Measurements from ENCODE around the gene PNPO. TPM values are rescaled to one million over a fixed set of nuclear protein-coding genes. Genes with fewer than 3 reads are reported as not detected.

PNPO gene
- polyA plus RNA-seq, 1 donor (not counting 4 experiments of a cell fraction or from before 2014, with no cell fraction given): 35.5 TPM

DNA sequence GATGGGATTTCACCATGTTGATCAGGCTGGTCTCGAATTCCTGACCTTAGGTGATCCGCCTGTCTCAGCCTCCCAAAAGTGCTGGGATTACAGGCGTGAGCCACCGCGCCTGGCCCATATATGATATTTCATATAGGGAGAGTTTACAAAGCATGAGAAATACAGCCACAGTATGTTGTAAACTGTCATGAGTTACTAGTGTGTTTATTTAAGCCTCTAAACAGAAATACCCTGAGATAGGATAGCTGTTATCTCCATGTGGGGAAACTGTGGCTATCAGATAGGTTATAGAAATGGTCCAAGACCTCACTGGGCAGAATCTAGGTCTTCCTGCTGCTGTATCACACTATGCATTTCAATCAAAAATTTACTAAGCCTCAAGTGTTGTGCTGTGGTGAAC, 27.5 kb downstream of the PNPO start:
- no peak overlapping the region for H3K27ac ChIP-seq (ENCODE audit: control insufficient read depth, insufficient read depth, low read length)
- DNase-seq (ENCODE audit: low read depth, low spot score): no peak
- FAIRE-seq: no peak
- H3K9ac ChIP-seq (ENCODE audit: control insufficient read depth, extremely low read depth, insufficient read depth, low read length): no peak overlapping the region
- no peak for TF ChIP-seq EZH2 (IDR thresholded peaks at IDR 0.05; ENCODE audit: low read length)
- TF ChIP-seq, protein P1, sequence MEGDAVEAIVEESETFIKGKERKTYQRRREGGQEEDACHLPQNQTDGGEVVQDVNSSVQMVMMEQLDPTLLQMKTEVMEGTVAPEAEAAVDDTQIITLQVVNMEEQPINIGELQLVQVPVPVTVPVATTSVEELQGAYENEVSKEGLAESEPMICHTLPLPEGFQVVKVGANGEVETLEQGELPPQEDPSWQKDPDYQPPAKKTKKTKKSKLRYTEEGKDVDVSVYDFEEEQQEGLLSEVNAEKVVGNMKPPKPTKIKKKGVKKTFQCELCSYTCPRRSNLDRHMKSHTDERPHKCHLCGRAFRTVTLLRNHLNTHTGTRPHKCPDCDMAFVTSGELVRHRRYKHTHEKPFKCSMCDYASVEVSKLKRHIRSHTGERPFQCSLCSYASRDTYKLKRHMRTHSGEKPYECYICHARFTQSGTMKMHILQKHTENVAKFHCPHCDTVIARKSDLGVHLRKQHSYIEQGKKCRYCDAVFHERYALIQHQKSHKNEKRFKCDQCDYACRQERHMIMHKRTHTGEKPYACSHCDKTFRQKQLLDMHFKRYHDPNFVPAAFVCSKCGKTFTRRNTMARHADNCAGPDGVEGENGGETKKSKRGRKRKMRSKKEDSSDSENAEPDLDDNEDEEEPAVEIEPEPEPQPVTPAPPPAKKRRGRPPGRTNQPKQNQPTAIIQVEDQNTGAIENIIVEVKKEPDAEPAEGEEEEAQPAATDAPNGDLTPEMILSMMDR (optimal IDR thresholded peaks at IDR 0.05 in 1 of 3, IDR thresholded peaks at IDR 0.05 in 1 of 3, conservative IDR thresholded peaks at IDR 0.05 in 1 of 3; ENCODE audit: extremely low read depth in 1 of 3, insufficient read depth in 2 of 3, low read length in 3 of 3): no peak
- H3K9me1 ChIP-seq (ENCODE audit: control insufficient read depth, extremely low read depth, insufficient read depth, low read length): no peaks in the 10 kb centered on the region
- H3K4me2 ChIP-seq (ENCODE audit: control insufficient read depth, extremely low read depth, insufficient read depth, low read depth, low read length): no peak overlapping the region
- H4K20me1 ChIP-seq (ENCODE audit: control insufficient read depth, extremely low read depth, insufficient read depth, low read length): no peaks in the 10 kb centered on the region
- H3K79me2 ChIP-seq (ENCODE audit: control insufficient read depth, insufficient read depth, low read length): peaks cover 10% of the 10 kb centered on the region
- H3K27me3 ChIP-seq (ENCODE audit: control insufficient read depth, extremely low read depth, insufficient read depth, low read length): no peaks in the 10 kb centered on the region
- dilution Hi-C loops (cut with MboI; ENCODE audit: extremely low pct_ligation_motif_present, low sequenced_read_pairs): no loop called here
- no peak overlapping the region for H2AFZ ChIP-seq (ENCODE audit: control insufficient read depth, low read length)
- no peak overlapping the region for H3K4me3 ChIP-seq (ENCODE audit: control insufficient read depth in 2 of 3, extremely low read depth in 1 of 3, insufficient read depth in 2 of 3, low read depth in 1 of 3, low read length in 3 of 3)
- H3K4me1 ChIP-seq (ENCODE audit: control insufficient read depth, extremely low read depth, insufficient read depth, low read length): peaks cover 27% of the 10 kb centered on the region
- no peaks in the 10 kb centered on the region for H3K9me3 ChIP-seq (ENCODE audit: control insufficient read depth, low read depth, low read length)
- H3K36me3 ChIP-seq (ENCODE audit: control insufficient read depth in 2 of 2, extremely low read depth in 1 of 2, insufficient read depth in 2 of 2, low read length in 2 of 2): peaks cover 0 to 2% of the 10 kb centered on the region in 2 experiments

DNA sequence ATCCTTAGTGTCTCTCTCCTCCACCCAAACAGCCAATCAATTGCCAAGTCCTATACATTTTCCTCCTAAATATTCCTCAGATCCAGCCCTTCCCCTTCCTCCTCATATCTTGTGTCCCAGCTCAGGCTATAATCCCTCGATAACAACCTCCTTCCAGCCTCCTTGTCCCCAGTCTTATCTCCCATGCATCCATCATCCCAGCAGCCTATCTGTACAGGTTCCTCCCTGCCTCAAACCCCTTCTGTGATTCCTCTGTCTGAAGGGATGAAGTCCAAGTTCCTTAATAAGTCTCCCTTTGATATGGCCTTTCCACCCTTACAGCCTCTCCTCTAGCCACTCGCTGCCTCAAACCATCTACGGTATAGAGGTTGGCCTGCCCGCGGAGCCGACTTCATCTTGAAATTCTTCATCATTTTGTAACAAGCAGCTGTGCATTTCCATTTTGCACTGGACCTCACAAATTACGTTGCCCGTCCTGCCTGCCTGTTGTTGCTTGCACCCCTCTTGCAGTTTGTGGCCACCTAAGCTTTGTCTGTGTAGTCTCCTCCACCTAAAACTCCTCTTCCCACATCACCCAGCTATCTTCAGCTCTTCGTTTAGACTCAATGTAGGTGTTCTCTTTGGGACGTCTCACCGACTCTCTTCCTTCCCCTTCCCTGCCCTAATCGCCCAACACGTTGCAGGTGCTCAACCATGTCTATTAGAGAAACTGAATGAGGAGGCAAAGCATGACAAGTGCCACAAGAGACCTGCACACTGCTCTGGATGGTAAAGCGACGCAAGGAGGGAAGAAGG, 28.8 kb downstream of the PNPO start:
- no peaks in the 10 kb centered on the region for H4K20me1 ChIP-seq (ENCODE audit: control insufficient read depth, extremely low read depth, insufficient read depth, low read length)
- H3K36me3 ChIP-seq (ENCODE audit: control insufficient read depth in 2 of 2, extremely low read depth in 1 of 2, insufficient read depth in 2 of 2, low read length in 2 of 2): peaks cover 2 to 5% of the 10 kb centered on the region in 2 experiments
- DNase-seq (ENCODE audit: low read depth, low spot score) (no peak), FAIRE-seq (no peak)
- peaks cover 27% of the 10 kb centered on the region for H3K4me1 ChIP-seq (ENCODE audit: control insufficient read depth, extremely low read depth, insufficient read depth, low read length)
- H3K79me2 ChIP-seq (ENCODE audit: control insufficient read depth, insufficient read depth, low read length): peaks cover 10% of the 10 kb centered on the region
- peak overlapping the region; percentile 79 for H3K4me2 ChIP-seq (ENCODE audit: control insufficient read depth, extremely low read depth, insufficient read depth, low read depth, low read length)
- peak overlapping the region in 1 of 3 experiments; percentile 48 for H3K4me3 ChIP-seq (ENCODE audit: control insufficient read depth in 2 of 3, extremely low read depth in 1 of 3, insufficient read depth in 2 of 3, low read depth in 1 of 3, low read length in 3 of 3)
- peak overlapping the region; percentile 31 for H3K27ac ChIP-seq (ENCODE audit: control insufficient read depth, insufficient read depth, low read length)
- dilution Hi-C loops (cut with MboI; ENCODE audit: extremely low pct_ligation_motif_present, low sequenced_read_pairs): no loop called here
- no peak for TF ChIP-seq EZH2 (IDR thresholded peaks at IDR 0.05; ENCODE audit: low read length)
- TF ChIP-seq, protein P1 (optimal IDR thresholded peaks at IDR 0.05 in 1 of 3, IDR thresholded peaks at IDR 0.05 in 1 of 3, conservative IDR thresholded peaks at IDR 0.05 in 1 of 3; ENCODE audit: extremely low read depth in 1 of 3, insufficient read depth in 2 of 3, low read length in 3 of 3): no peak
- peak overlapping the region; percentile 95 for H2AFZ ChIP-seq (ENCODE audit: control insufficient read depth, low read length)
- H3K9ac ChIP-seq (ENCODE audit: control insufficient read depth, extremely low read depth, insufficient read depth, low read length): peak overlapping the region; percentile 18
- no peaks in the 10 kb centered on the region for H3K27me3 ChIP-seq (ENCODE audit: control insufficient read depth, extremely low read depth, insufficient read depth, low read length)
- no peaks in the 10 kb centered on the region for H3K9me1 ChIP-seq (ENCODE audit: control insufficient read depth, extremely low read depth, insufficient read depth, low read length)
- H3K9me3 ChIP-seq (ENCODE audit: control insufficient read depth, low read depth, low read length): no peaks in the 10 kb centered on the region

Data from keratinocyte (primary cell).